Measurements from ENCODE around the gene TOR2A. TPM values are rescaled to one million over a fixed set of nuclear protein-coding genes. Genes with fewer than 3 reads are reported as not detected.

The TOR2A gene
- total and polyA plus RNA-seq, 8 donors, result 5.0 to 87.8 (median 11.1) TPM

- H3K4me1 ChIP-seq, result peaks cover 8 to 20% (median 12%) of the 10 kb centered on the region in 4 donors
- H3K9me3 ChIP-seq, result no peaks in the 10 kb centered on the region
- peaks cover 0 to 2% (median 0%) of the 10 kb centered on the region in 3 donors for H3K27me3 ChIP-seq
- 86 to 97% (median 88%) methylated on average over 7 to 18 of the region's 18 CpGs for WGBS, 5 donors
- no peak overlapping the region for H3K4me3 ChIP-seq
- no peak for DNase-seq
- no peak for TF ChIP-seq POLR2A (IDR thresholded peaks at IDR 0.05)
- no peak for TF ChIP-seq POLR2AphosphoS5 (IDR thresholded peaks at IDR 0.05)
- no peak for TF ChIP-seq EP300 (IDR thresholded peaks at IDR 0.05)
- TF ChIP-seq CTCF (IDR thresholded peaks at IDR 0.05), result no peak
- no peak overlapping the region for H3K27ac ChIP-seq
- peaks cover 12 to 38% (median 25%) of the 10 kb centered on the region in 4 donors for H3K36me3 ChIP-seq
- intact Hi-C loops (cut with DNase I; ENCODE audit: low total_unique reads), result loop anchor here (5.0 kb wide), 1 partner anchor 137 kb away; no protein-coding TSS in a partner anchor
Observed at GRCh38 chr9:127729522-127730256, 5.4 kb downstream of the TOR2A start.

- Histone ChIP-seq H3K27me3 (peaks cover 0 to 10% (median 0%) of the 10 kb centered on the region in 3 donors), H3K27ac (no peak overlapping the region), H3K9me3 (no peaks in the 10 kb centered on the region), H3K4me3 (no peak overlapping the region), H3K36me3 (peaks cover 12 to 38% (median 25%) of the 10 kb centered on the region in 4 donors), H3K4me1 (peaks cover 8 to 20% (median 13%) of the 10 kb centered on the region in 4 donors)
- intact Hi-C loops (cut with DNase I; ENCODE audit: low total_unique reads), result no loop called here
- DNase-seq, result no peak
- 85 to 89% (median 88%) methylated on average over 5 to 8 of the region's 8 CpGs for WGBS, 5 donors
- TF ChIP-seq EP300 (IDR thresholded peaks at IDR 0.05), result no peak
Observed at GRCh38 chr9:127728808-127729207, 6.3 kb downstream of the TOR2A start.

GRCh38 chr9:127726871-127727270 is 8.2 kb downstream of the TOR2A start:
- TF ChIP-seq POLR2A (IDR thresholded peaks at IDR 0.05) (no peak), CTCF (IDR thresholded peaks at IDR 0.05) (no peak), POLR2AphosphoS5 (IDR thresholded peaks at IDR 0.05) (no peak), EP300 (IDR thresholded peaks at IDR 0.05) (no peak)
- intact Hi-C loops (cut with DNase I; ENCODE audit: low total_unique reads), result no loop called here
- peaks cover 5 to 22% (median 10%) of the 10 kb centered on the region in 4 donors for H3K36me3 ChIP-seq
- no peak overlapping the region for H3K27ac ChIP-seq
- H3K4me3 ChIP-seq, result no peak overlapping the region
- no peak for DNase-seq
- peaks cover 0 to 12% (median 0%) of the 10 kb centered on the region in 3 donors for H3K27me3 ChIP-seq
- H3K9me3 ChIP-seq, result no peaks in the 10 kb centered on the region
- peaks cover 8 to 20% (median 16%) of the 10 kb centered on the region in 4 donors for H3K4me1 ChIP-seq
- WGBS, 5 donors, result 64 to 87% (median 77%) methylated on average over 5 to 8 of the region's 8 CpGs

- Histone ChIP-seq H3K27ac (peak overlapping the region in 1 of 5 donors; percentile 24), H3K9me3 (no peaks in the 10 kb centered on the region), H3K4me3 (no peak overlapping the region), H3K4me1 (peaks cover 8 to 20% (median 16%) of the 10 kb centered on the region in 4 donors), H3K27me3 (peaks cover 0 to 12% (median 0%) of the 10 kb centered on the region in 3 donors), H3K36me3 (no peaks in the 10 kb centered on the region)
- WGBS, 5 donors, result 28 to 46% (median 37%) methylated on average over 20 to 23 of the region's 23 CpGs
- DNase-seq, result peak; percentile 59 to 68
- intact Hi-C loops (cut with DNase I; ENCODE audit: low total_unique reads), result no loop called here
- no peak for TF ChIP-seq CTCF (IDR thresholded peaks at IDR 0.05)
- no peak for TF ChIP-seq POLR2AphosphoS5 (IDR thresholded peaks at IDR 0.05)
- TF ChIP-seq EP300 (IDR thresholded peaks at IDR 0.05), result no peak
- TF ChIP-seq POLR2A (IDR thresholded peaks at IDR 0.05), result no peak
Observed at GRCh38 chr9:127724012-127724411, 11.1 kb downstream of the TOR2A start.

GRCh38 chr9:127723444-127723843 is 11.7 kb downstream of the TOR2A start:
- peak in 1 of 2 donors; percentile 27 for DNase-seq

More at GRCh38 chr9:127723444-127723843, 11.7 kb downstream of the TOR2A start:
- TF ChIP-seq EP300 (IDR thresholded peaks at IDR 0.05) (no peak), POLR2A (IDR thresholded peaks at IDR 0.05) (no peak), POLR2AphosphoS5 (IDR thresholded peaks at IDR 0.05) (no peak), CTCF (IDR thresholded peaks at IDR 0.05) (no peak)
- Histone ChIP-seq H3K36me3 (no peaks in the 10 kb centered on the region), H3K9me3 (no peaks in the 10 kb centered on the region), H3K4me3 (no peak overlapping the region), H3K27me3 (peaks cover 0 to 12% (median 0%) of the 10 kb centered on the region in 3 donors), H3K4me1 (peaks cover 8 to 20% (median 16%) of the 10 kb centered on the region in 4 donors), H3K27ac (no peak overlapping the region)
- intact Hi-C loops (cut with DNase I; ENCODE audit: low total_unique reads), result no loop called here
- 25 to 56% (median 40%) methylated on average over 3 to 5 of the region's 5 CpGs for WGBS, 5 donors
